ENCODE results near the gene DHDDS.
"Not testable (repeated sequence)": the region's sequence is repeated elsewhere in the genome, so short reads cannot be mapped to it uniquely, and the experiment has no call there.

The DHDDS gene, protein sequence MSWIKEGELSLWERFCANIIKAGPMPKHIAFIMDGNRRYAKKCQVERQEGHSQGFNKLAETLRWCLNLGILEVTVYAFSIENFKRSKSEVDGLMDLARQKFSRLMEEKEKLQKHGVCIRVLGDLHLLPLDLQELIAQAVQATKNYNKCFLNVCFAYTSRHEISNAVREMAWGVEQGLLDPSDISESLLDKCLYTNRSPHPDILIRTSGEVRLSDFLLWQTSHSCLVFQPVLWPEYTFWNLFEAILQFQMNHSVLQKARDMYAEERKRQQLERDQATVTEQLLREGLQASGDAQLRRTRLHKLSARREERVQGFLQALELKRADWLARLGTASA

DNA sequence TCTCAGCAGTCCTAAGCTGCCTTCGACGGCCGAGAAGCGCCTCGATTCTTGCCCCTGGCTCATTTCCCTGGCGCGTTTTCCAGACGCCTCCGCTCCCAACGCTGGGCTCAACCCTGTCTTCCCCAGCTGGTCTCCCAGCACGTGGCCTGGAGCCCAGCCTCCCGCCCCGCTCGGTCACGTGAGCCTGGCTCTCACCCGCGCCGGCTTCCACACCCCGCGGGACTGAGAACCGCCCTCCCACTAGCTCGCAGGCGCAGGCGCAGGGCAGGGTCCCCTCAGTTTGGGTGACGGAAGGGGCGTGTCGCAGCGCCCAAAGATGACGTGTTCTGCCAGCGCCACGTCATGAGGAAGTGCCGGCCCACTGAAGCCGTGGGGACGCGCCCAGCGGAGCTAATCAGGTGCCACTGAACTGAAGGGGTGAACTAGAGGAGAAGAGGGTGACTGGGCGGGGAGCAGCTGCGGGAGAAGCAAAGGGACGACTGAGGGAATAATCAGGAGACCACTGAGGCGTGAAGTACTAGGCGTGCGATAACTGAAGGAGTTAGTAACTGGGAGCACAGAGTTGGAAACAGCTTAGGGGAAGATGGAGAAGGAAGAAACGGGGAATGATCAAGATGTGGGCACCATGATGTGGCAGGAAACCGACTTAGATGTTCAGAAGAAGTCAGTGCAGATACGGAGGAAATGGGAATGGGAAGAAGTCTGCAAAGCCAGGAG, at the start of gene DHDDS:
Gene DHDDS, plus strand, starts transcription at position 343 of the 717 bp plus-strand sequence. CDS start 625 bp downstream, outside the sequence.
- intact Hi-C loops (cut with DNase I) = loop anchor here (1.0 kb wide), 1 partner anchor 40 kb away; the partner anchor contains the start of gene HMGN2
- DNase-seq = peak; percentile 97 to 100 (median 98)

DNA sequence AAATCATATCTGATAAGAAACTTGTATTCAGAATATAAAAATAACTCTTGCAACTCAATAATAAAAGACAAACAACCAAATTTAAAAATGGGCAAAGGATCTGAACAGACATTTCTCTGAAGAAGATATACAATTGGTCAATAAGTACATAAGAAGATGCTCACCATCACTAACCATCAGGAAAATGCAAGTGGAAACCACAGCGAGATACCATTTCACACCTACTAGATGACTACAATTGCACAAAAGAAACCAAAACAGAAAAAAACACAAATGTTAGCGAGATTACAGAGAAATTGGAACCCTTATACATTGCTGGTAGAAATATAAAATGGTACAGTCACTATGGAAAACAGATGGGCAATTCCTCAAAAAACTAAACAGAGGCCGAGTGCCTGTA, 48.0 kb upstream of the DHDDS start:
- intact Hi-C loops (cut with DNase I) = no loop called here
- no peak for DNase-seq

DNA sequence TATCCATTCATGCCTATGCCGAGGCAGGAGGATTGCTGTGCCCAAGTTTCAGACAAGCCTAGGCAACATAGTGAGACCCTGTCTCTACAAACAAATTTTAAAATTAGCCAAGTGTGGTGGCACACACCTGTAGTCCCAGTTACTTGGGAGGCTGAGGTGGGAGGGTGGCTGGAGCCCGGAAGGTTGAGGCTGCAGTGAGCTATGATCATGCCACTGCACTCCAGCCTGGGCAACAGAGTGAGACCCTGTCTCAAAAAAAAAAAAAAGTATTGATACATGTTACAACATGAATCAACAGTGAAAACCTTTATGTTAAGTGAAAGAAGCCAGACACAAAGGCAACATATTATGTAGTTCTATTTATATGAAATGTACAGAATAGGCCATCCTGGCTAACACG, 47.1 kb upstream of the DHDDS start:
- DNase-seq; intact Hi-C loops (cut with DNase I): not testable (repeated sequence)

- DNase-seq = no peak
- intact Hi-C loops (cut with DNase I) = no loop called here
Measured at GRCh38 chr1:26387447-26387846, 44.7 kb upstream of the DHDDS start.

GRCh38 chr1:26388791-26389445, 43.2 kb upstream of the DHDDS start:
- intact Hi-C loops (cut with DNase I) = no loop called here
- no peak for DNase-seq

- intact Hi-C loops (cut with DNase I) = no loop called here
- no peak for DNase-seq
Measured at GRCh38 chr1:26389604-26390247, 42.4 kb upstream of the DHDDS start.

DNA sequence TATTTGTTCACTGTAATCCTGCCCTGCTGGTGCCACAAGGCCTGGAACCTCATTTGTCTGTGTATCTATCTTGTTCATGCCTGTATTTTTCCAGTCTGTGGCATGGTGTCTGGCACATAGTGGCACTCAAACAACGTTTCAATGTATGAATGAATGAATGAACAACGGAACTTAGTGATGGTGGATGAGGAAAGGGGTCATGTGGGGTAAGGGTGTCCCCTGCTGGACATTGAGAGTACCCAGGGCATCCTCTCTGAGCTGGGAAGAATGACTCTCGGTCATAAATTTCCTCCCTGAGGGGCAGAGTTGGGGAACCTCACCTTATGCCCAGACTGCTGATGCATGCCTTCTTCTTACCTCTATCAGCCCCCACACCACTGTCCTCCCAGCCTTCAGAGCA, 40.7 kb upstream of the DHDDS start:
- intact Hi-C loops (cut with DNase I) = no loop called here
- DNase-seq = no peak

- intact Hi-C loops (cut with DNase I) = no loop called here
- no peak for DNase-seq
Measured at GRCh38 chr1:26395754-26396153, 36.4 kb upstream of the DHDDS start.

DNA sequence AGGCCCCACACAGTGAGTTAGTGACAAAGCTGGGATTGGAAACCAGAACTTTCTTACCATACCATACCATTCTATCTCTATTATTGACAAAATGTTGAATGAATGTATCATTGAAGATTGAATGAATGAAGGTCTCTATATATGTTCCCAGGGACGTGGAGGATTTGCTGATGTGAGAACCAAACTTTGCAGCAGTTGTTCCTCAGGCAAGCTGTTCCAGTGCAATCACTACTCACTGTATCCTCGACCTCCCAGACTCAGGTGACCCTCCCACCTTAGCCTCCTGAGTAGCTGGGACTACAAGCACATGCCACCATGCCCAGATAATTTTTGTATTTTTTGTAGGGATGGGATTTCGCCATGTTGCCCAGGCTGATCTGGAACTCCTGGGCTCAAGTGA, 33.1 kb upstream of the DHDDS start:
- no peak for DNase-seq
- intact Hi-C loops (cut with DNase I) = no loop called here

- intact Hi-C loops (cut with DNase I) = no loop called here
- DNase-seq = no peak
Measured at GRCh38 chr1:26401891-26402290, 30.2 kb upstream of the DHDDS start.

GRCh38 chr1:26403656-26404055, 28.5 kb upstream of the DHDDS start:
- DNase-seq = no peak
- intact Hi-C loops (cut with DNase I) = no loop called here

DNA sequence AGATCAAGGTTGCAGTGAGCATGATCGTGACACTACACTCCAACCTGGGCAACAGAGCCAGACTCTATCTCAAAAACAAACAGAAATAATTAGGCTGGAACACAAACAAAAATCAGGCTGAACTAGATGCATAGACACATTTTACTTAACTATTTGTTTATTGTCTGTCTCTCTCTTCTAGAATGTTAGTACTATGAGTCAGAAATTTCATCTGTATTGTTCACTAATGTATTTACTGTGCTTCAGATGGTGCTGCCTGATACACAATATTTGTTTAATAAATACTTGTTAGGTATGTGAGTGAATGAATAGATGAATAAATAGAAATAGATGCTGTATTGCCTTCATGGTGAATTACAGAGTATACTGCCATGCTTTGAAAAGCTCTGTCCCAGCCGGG, 27.5 kb upstream of the DHDDS start:
- intact Hi-C loops (cut with DNase I) = no loop called here
- DNase-seq = no peak

DNA sequence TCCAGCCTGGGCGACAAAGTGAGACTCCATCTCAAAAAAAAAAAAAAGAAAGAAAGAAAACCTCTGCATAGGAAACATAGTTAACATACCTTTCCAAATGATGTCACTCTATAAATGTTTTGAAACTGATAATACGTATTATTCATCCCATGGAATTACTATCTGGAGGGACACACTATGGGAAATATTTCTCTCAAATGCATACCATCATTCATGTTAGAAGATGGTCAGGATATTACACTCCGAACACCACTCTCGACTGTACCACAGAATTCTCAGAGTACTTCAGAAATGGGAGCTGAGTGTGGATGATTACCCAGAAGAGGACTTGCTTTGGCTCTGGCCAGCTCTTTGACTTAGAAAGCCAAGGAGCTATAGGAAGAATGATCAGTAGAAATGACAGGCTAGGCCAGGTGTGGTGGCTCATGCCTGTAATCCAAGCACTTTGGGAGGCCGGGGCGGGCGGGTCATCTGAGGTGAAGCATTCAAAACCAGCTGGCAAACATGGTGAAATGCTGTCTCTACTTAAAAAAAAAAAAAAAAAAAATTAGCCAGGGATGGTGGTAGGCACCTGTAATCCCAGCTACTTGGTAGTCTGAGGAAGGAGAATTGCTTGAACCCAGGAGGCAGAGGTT, 26.7 kb upstream of the DHDDS start:
- DNase-seq = no peak
- intact Hi-C loops (cut with DNase I) = no loop called here

- intact Hi-C loops (cut with DNase I) = no loop called here
- DNase-seq = peak in 9 of 10 donors; percentile 34 to 94 (median 70)
Measured at GRCh38 chr1:26408604-26409003, 23.5 kb upstream of the DHDDS start.

- intact Hi-C loops (cut with DNase I) = no loop called here
- DNase-seq = no peak
Measured at GRCh38 chr1:26409191-26409807, 22.8 kb upstream of the DHDDS start.

GRCh38 chr1:26410706-26411623, 21.2 kb upstream of the DHDDS start, which contains the start of gene LIN28A:
TSS of gene LIN28A (plus strand) at chr1:26410817. CDS start at chr1:26410892, 75 bp downstream.
- intact Hi-C loops (cut with DNase I) = no loop called here
- no peak for DNase-seq

- no peak for DNase-seq
- intact Hi-C loops (cut with DNase I) = no loop called here
Measured at GRCh38 chr1:26411624-26412074, 20.5 kb upstream of the DHDDS start.

DNA sequence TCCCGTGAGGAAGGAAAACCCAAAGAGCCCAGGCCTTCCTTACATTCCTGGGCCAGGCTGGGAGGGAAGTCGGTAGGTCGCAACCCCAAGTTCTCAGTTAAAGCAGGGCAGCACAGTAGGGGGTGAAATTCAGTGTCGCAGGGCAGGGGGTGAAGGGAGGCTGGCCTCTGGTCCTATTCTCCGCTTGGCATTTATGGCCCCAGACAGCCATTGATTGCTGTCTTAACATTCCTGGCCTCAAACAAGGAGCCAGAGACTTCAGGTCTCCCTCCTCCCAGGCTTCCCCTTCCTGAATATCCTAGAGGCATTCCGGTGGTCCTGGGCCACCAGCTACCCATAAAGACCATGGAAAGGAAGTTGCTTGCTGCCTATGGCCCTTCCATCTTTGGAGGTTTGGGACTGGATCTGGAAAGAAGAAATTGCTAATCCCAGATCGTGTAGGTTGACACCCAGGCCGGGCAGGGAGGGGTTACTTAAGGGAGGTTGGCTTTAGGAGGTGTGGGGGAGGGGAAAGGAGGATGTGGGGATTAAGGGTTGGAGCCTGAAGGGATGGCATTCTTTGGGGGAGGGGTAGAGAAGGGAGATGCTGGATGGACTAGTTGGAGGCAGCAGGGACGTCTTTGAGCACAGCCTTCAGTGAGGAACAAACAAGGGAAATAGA, 19.8 kb upstream of the DHDDS start:
- intact Hi-C loops (cut with DNase I) = no loop called here

More for the DNA sequence above, 19.8 kb upstream of the DHDDS start:
- DNase-seq = no peak

Measured in posterior cingulate gyrus (tissue), 11 donors.